Sigmoid colon (tissue), 4 donors: ENCODE results near the gene SYTL4.

ENCODE experiments used
- CTCF ChIP-seq, 4 experiments: fragments of 450-650 bp in 3 of 4; fragments of 200-600 bp in 1 of 4; IDR thresholded peaks; one replicate each; pipeline ENCODE4 v1.5.1; 2016 to 2019; ENCODE audit warnings: antibody characterized with exemption in 4 of 4, mild to moderate bottlenecking in 3 of 4, moderate library complexity in 2 of 4
- EP300 ChIP-seq, 4 donors: sonication (generic); formaldehyde crosslinking; IDR thresholded peaks; one replicate each; pipeline ENCODE4 v1.6.1; 2017; ENCODE audit warnings: antibody characterized with exemption in 4 of 4
- POLR2A ChIP-seq, 2 donors: fragments of 450-650 bp; IDR thresholded peaks; one replicate each; pipeline ENCODE4 v1.6.1; 2016; ENCODE audit warnings: antibody characterized with exemption in 2 of 2, mild to moderate bottlenecking in 2 of 2, moderate library complexity in 2 of 2
- POLR2AphosphoS5 ChIP-seq, 4 donors: sonication (generic); formaldehyde crosslinking; IDR thresholded peaks; one replicate each; pipeline ENCODE4 v1.6.1; 2017; ENCODE audit warnings: antibody characterized with exemption in 4 of 4

GRCh38 chrX:100648458-100649417 is 83.2 kb downstream of the SYTL4 start:
- TF ChIP-seq CTCF (IDR thresholded peaks at IDR 0.05), result no peak
- TF ChIP-seq POLR2A (IDR thresholded peaks at IDR 0.05), result no peak
- TF ChIP-seq EP300 (IDR thresholded peaks at IDR 0.05), result no peak
- no peak for TF ChIP-seq POLR2AphosphoS5 (IDR thresholded peaks at IDR 0.05)
